Stimulated activated naive CD4-positive, alpha-beta T cell treated with Interleukin-2 at 50 U/mL for 16 hours (primary cell): ENCODE data around the gene NGEF.
"Not testable (repeated sequence)": the region's sequence is repeated elsewhere in the genome, so short reads cannot be mapped to it uniquely, and the experiment has no call there.

ENCODE experiments used
- DNase-seq: peaks from one replicate; lab custom pipeline; 2025; lab: John Stamatoyannopoulos, UW

Gene NGEF

DNA sequence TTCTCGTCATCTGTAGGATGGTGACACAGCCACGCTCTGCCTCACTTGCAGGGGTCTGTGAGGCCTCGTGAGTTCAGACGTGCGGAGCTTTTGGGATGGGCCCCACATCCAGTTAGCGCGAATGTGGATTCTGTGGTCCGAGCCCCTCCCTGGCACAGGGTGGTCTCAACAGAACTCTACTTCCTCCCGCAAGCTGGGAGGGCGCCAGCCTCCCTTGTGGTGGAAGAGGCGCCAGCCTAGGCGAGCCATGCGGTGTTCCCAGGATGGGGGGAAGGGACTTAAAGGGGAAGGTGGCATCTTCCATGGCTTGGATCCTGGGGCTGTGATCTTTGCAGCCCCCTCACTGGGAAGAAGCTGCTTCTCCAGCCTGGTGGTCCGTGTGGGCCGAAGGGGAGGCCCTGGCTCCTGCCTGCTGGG, 141.6 kb downstream of the NGEF start:
- no peak for DNase-seq

DNA sequence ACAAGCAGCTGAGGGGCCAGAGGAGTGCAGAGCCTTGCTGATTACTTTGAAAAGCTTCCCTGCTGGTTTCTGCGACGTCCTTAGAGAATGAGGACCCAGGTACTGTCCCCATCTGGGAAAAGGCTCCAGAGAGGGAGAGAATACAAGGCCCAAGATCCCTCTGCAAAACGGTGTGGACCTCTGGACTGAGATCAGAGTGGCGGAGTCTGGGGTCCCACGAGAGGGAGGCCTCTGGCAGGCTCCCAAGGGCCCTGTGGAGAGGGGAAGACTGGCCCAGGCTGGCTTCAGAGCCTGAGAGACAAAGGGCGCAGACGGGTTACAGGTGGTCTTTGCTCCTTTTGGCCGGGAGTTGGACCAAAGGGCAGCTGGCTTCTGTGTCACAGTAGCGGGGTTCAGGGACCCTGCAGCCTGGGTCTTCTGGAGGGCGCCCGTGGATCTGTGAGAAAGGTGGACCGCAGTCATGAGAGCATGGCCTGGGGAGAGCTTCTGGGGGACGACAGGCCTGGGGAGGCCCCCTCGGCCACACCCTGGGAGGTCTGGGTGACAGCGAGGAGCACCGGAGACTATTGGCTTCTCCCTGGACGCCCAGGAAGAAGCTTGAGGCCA, 142.2 kb downstream of the NGEF start:
- no peak for DNase-seq

GRCh38 chr2:232870018-232870765, 142.9 kb downstream of the NGEF start, which contains the start of gene SNORC:
SNORC (plus strand) TSS chr2:232870264; CDS start chr2:232870342, 78 bp downstream.
- DNase-seq, result no peak

GRCh38 chr2:232869138-232870017, 143.7 kb downstream of the NGEF start:
- DNase-seq, result no peak

DNA sequence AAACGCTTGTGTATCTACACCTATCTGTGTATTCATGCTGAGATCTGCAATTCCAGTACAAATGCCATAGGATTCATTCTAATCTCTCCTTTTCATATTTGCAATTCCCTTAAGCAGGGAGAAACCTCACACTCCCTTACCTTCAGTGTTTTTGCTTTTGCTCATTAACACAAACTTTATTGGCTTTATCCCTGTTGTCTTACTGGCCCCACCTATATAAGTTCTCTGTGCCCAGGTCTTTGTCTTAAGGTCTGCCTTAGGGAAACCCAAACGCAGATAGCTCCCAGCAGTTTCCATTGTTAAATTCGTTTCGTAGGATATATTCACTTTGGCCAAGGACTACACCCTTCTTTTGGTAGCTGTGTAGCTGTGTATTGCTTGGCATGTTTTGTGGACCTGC, 147.0 kb downstream of the NGEF start:
- no peak for DNase-seq

GRCh38 chr2:232865165-232865564, 147.9 kb downstream of the NGEF start:
- DNase-seq, result no peak

- no peak for DNase-seq
These were observed 149.1 kb downstream of the NGEF start for GRCh38 chr2:232863996-232864395.

GRCh38 chr2:232861353-232861752, 151.7 kb downstream of the NGEF start:
- no peak for DNase-seq

GRCh38 chr2:232860593-232861241, 152.3 kb downstream of the NGEF start:
- DNase-seq, result no peak

DNA sequence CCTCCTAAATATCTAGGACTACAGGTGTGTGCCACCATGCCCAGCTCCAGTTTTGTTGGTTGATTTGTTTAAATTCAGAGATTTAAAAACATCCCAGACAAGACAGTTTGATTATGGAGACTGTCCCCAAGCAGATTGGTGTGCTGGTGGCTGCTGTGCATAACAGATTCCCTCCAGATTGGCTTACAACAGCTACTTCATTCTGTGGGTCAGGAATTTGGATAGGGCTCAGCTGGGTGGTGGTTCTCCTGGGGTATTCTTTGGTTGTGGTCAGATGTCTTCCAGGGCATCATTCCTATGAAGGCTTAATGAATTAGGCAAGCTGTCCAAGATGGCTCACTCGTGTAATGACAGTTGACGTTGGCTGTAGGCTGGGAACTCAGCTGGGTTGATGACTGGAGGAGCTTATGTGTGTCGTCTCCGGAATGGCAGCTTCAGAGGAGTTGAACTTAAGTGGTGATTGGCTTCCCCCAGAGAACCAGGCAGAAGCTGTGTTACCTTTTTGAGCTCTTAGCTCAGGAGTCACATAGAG, 153.6 kb downstream of the NGEF start:
- DNase-seq, result no peak

- DNase-seq, result no peak
These were observed 155.9 kb downstream of the NGEF start for GRCh38 chr2:232857158-232857563.

GRCh38 chr2:232854082-232854481, 159.0 kb downstream of the NGEF start:
- no peak for DNase-seq

DNA sequence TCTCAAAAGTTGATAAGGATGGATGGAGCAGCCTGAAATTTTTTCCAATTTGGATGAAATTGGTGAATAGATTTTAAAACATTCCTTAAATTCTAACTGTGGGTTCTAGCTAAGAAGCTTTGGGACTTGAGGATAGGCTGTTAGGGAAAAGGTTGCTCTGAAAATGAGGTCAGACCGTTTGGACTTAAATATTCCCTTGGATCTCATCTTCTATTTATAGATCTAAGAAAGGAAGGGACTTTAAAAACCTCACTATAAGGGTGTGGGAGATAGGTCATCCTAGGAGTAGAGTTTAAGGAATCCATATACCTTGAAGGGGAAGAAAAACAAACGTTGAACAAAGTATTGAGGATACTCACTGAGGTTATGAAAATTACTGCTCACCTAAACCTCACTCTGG, 160.4 kb downstream of the NGEF start:
- DNase-seq, result no peak

- not testable (repeated sequence) for DNase-seq
These were observed 161.0 kb downstream of the NGEF start for GRCh38 chr2:232852081-232852480.

DNA sequence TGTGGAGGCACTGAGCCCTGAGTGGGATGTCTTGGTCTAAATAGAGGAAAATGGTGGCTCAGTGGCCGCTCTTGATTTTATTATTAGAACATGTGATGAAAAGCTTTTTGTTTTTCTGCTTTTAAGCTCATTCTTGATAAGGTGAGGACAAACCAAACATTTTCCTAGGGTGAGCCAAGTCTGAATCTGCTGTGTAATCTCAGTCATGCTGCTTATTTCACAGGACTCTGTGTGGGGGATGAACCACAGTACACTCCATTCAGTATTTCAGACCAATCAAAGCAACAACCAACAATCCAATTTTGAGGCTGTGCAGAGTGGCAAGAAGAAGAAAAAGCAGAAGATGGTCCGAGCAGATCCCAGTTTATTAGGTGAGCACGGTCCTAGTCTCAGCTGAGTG, 163.0 kb downstream of the NGEF start:
- no peak for DNase-seq

GRCh38 chr2:232846055-232846454, 167.0 kb downstream of the NGEF start:
- DNase-seq, result no peak

GRCh38 chr2:232843834-232844233, 169.2 kb downstream of the NGEF start:
- no peak for DNase-seq

- no peak for DNase-seq
These were observed 170.4 kb downstream of the NGEF start for GRCh38 chr2:232842689-232843088.

DNA sequence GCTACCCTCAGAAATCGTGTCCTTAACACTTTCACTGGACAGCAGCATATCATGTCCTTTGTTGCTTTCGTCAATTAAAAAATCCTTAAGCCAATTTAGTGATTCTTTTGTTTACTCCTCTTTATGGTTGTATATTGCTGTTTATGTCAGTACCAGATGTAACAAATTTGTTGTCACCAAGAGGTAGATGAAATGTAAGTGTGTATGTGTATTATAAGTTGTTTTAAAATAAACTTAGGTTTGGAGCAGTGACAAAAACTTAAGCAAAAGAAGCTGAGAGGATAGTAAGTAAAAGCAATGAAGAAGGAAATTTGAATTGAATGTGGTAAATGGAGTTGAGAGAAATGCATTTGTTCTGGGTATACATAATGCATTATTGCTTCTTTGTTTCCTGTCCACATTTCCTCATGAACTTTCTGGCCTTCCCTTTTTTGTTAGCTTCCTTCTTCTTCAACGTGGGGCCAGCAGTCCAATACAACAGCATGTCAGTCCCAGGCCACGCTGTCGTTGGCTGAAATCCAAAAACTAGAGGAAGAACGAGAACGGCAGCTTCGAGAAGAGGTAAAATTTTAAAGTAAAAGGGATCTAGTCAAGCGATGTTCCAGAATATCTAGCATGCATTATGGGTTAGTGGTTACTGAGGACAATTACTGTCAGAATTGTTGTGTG, 173.5 kb downstream of the NGEF start:
- DNase-seq, result no peak

GRCh38 chr2:232838406-232838874, 174.6 kb downstream of the NGEF start:
- DNase-seq, result peak; percentile 32

DNA sequence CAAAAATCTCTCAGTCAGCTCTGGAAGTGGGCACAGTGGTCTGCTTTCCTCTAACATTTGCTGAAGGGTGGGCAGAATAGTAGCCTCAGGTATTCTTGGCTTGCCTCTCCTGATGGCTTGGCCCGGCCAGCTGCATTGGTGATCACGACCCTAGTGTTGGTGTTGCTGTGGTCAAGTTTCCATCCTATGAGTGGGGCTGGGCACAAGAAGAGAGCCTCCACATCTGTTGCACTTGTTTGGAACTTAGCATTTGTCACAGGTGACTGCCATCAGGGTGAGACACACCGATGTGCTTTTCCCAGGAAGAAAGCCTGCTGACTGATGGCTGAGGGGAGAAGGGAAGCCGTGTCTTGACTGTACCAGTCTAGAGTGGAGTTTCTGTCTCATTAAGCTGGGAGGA, 176.1 kb downstream of the NGEF start:
- DNase-seq, result no peak
